Stimulated activated CD4-positive, alpha-beta T cell treated with anti-CD3 and anti-CD28 coated beads, Interleukin-1b, Interleukin-23, amount 100 ng/mL, for 48 hours (primary cell): ENCODE results near the gene D2HGDH.
"Not testable (repeated sequence)": the region's sequence is repeated elsewhere in the genome, so short reads cannot be mapped to it uniquely, and the experiment has no call there.

ENCODE experiments used
- DNase-seq: peaks from one replicate; pipeline ENCODE4 v3.0.0-alpha.2; 2020

D2HGDH gene

GRCh38 chr2:241751152-241751551 lies 16.7 kb downstream of the D2HGDH start:
- no peak for DNase-seq

GRCh38 chr2:241751776-241752175 lies 17.3 kb downstream of the D2HGDH start:
- no peak for DNase-seq

- DNase-seq = no peak
Measured at GRCh38 chr2:241752253-241752652, 17.8 kb downstream of the D2HGDH start.

GRCh38 chr2:241752689-241753276 lies 18.4 kb downstream of the D2HGDH start:
- DNase-seq = no peak

GRCh38 chr2:241753493-241753892 lies 19.1 kb downstream of the D2HGDH start:
- DNase-seq = no peak

- no peak for DNase-seq
Measured at GRCh38 chr2:241754042-241754441, 19.6 kb downstream of the D2HGDH start.

- no peak for DNase-seq
Measured at GRCh38 chr2:241755166-241755565, 20.7 kb downstream of the D2HGDH start.

GRCh38 chr2:241755777-241756176 lies 21.3 kb downstream of the D2HGDH start:
- no peak for DNase-seq

GRCh38 chr2:241759067-241759807 lies 24.8 kb downstream of the D2HGDH start:
- no peak for DNase-seq

GRCh38 chr2:241759893-241760292 lies 25.5 kb downstream of the D2HGDH start:
- DNase-seq = not testable (repeated sequence)

- DNase-seq = no peak
Measured at GRCh38 chr2:241760301-241760771, 25.9 kb downstream of the D2HGDH start.

GRCh38 chr2:241762321-241762932 lies 28.0 kb downstream of the D2HGDH start:
- DNase-seq = no peak

- peak; percentile 43 for DNase-seq
Measured at GRCh38 chr2:241762933-241763369, 28.5 kb downstream of the D2HGDH start.

- no peak for DNase-seq
Measured at GRCh38 chr2:241763551-241764274, 29.3 kb downstream of the D2HGDH start.

GRCh38 chr2:241764275-241765241 lies 30.1 kb downstream of the D2HGDH start:
- no peak for DNase-seq

- DNase-seq = no peak
Measured at GRCh38 chr2:241767464-241768250, 33.2 kb downstream of the D2HGDH start.

GRCh38 chr2:241768251-241768711 lies 33.9 kb downstream of the D2HGDH start:
- DNase-seq = no peak

GRCh38 chr2:241768850-241769249 lies 34.4 kb downstream of the D2HGDH start:
- DNase-seq = no peak

GRCh38 chr2:241769819-241770184 lies 35.4 kb downstream of the D2HGDH start:
- DNase-seq = no peak

- DNase-seq = no peak
Measured at GRCh38 chr2:241770185-241770935, 35.9 kb downstream of the D2HGDH start.

- DNase-seq = no peak
Measured at GRCh38 chr2:241770936-241771285, 36.5 kb downstream of the D2HGDH start.
